ENCODE results near the gene BLMH.
"Not testable (repeated sequence)": the region's sequence is repeated elsewhere in the genome, so short reads cannot be mapped to it uniquely, and the experiment has no call there.

Gene BLMH

GRCh38 chr17:30228011-30228410 is 63.7 kb downstream of the BLMH start:
- no peak for DNase-seq (ENCODE audit: low spot score)

DNA sequence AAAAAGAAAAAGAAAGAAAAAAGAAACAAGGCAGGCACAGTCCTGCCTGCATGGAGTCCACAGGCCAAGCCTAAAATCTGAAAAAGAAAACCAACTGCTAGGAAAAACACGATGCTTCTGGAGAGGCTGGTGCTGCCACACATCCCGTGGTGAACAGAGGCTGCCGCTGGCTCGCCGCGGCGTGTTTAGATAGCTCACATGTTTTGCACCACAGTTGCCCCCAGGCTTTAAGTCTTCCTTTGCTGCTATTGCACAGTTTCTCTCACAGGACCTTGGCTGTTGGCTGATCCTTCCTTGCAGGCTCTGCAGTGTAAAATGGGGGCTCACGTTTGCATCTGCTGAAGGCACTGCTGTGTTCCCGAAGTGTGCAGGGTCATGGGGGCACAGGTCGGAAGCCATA is 64.9 kb downstream of the BLMH start:
- no peak for DNase-seq (ENCODE audit: low spot score)

GRCh38 chr17:30225919-30226553 is 65.7 kb downstream of the BLMH start:
- no peak for DNase-seq (ENCODE audit: low spot score)

- DNase-seq (ENCODE audit: low spot score), result no peak
Observed at GRCh38 chr17:30225112-30225511, 66.6 kb downstream of the BLMH start.

DNA sequence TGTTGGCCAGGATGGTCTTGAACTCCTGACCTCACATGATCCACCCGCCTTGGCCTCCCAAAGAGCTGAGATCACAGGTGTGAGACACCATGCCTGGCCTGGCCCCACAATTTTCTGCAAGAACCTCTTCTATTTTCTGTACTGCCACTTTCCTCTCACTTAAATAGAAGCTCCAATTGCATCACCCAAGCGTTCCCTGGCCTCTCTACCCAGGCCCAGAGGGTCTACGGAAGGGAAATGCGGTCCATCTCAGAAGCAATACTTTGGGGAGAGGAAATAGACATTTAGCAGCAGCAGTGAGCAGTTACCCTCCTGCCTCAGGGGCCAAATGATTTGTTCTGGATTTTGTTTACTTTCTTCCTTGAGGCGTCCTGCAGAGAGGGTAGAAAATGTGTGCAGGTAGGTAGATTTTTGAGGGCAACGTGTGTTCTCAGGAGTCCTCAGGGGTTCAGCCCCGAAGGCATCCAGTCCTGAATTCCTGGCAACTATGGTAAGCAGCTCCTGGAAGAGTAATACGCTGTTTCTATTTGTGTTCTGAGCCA is 67.3 kb downstream of the BLMH start:
- no peak for DNase-seq (ENCODE audit: low spot score)

- DNase-seq (ENCODE audit: low spot score), result no peak
Observed at GRCh38 chr17:30222721-30223175, 69.0 kb downstream of the BLMH start.

DNA sequence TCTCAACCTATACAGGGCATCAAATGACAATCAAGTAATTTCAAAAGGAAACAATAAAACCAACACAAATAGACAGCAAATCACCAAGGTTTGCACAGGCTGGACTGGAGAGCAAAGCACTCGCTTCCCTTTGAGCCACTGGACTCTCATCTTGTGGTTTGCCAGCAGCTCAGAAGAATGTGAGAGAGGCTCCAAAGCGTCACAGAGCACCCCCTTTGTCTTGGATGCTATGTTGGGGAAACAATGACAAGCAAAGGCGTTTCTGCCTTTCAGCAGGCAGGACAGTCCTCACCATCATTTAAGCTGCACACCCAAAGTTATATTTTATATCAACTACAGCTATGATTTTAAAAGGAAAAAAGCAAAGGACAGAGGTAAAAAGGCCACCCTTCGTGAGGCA is 69.5 kb downstream of the BLMH start:
- no peak for DNase-seq (ENCODE audit: low spot score)

DNA sequence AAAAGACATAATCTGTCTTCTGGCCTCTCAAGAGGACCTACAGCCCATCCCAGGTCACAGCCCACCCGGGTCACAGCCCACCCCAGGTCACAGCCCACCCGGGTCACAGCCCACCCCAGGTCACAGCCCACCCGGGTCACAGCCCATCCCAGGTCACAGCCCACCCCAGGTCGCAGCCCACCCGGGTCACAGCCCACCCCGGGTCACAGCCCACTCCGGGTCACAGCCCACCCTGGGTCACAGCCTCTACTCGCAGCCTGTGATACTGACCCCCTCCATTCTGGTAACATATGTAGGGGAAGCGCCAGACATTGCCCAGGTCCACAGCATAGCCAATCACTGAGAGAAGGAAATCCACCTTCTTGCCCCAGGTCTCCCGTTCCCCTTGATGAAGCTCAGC is 70.4 kb downstream of the BLMH start:
- no peak for DNase-seq (ENCODE audit: low spot score)

- no peak for DNase-seq (ENCODE audit: low spot score)
Observed at GRCh38 chr17:30220414-30220813, 71.3 kb downstream of the BLMH start.

DNA sequence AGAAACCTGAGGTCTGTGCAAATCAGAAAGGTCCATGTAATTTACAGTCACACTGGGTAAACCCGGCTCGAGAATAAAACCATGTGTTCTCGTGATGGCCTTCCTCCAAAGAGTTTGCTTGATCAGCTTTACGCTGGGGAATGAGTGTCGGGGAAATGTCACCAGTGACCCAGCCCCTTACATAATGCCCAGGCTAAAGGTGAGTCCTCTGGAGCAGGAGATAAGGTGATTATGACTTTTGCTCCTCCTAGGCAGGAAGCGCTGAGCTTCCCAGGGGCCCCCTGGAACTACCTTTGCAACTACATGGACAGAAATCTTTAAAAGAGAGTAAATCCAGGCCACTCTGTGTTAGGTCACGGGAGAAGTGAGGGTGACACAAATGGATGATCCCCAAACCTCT is 71.9 kb downstream of the BLMH start:
- no peak for DNase-seq (ENCODE audit: low spot score)

DNA sequence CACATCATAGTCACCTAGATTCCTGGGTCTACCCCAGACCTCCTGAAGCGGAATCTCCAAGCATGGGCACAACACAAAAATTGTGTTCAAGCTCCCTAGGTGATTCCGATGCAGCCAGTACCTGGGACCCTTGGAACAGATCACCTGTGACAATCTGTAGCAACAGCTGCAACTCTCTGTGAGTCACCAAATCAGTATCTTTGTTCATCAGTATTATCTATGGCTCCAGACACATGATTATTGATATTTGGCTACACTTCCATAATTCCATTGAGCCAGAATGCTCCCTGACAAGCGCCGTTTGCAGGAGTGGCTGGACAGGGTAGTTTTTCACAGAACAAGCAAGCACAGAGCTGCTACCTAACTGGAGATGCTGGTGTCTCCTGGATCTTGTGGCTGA is 72.4 kb downstream of the BLMH start:
- DNase-seq (ENCODE audit: low spot score), result no peak

DNA sequence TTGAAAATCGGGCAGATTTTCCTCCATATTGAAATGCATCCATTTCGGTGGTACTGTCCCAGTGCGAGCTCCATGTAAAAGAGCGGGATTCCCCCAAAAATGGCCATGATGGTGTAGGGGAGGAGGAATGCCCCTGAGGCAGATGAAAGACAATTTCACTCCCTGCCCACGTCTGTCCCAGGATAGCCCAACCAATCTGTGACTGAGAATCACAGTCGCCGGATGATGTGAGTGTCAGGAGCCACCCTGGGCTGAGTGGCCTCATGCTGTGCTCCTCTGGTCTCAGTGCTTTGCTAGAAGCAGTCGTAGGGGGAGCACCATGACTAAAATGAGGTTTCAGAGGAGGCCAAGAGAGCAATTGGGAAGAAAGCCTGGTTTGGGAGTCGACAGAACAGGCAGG is 72.9 kb downstream of the BLMH start:
- no peak for DNase-seq (ENCODE audit: low spot score)

DNA sequence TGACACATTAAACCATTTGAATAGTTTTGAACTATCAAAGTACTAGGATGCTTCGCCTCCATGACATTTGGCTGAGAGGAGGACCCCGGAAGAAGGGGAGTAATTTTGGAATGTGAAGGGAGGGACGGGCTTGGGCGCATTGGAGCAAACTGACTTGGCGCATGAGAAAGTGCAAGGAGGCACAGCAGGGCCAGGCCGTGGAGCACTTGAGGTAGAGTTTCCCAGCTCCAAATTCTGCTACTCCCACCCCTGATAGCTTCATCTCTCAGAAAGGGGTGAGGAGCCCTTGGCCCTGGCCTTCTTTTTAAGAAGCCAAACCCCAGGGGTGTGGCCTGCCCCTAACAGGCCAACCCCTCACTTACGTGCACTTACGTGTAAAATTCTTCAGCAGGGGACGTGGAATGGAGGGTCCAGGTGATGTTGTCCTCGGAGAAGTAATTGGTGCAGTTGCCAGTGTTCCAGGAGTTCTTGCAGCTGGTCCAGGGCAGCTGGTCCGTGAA is 73.9 kb downstream of the BLMH start:
- DNase-seq (ENCODE audit: low spot score), result no peak

DNA sequence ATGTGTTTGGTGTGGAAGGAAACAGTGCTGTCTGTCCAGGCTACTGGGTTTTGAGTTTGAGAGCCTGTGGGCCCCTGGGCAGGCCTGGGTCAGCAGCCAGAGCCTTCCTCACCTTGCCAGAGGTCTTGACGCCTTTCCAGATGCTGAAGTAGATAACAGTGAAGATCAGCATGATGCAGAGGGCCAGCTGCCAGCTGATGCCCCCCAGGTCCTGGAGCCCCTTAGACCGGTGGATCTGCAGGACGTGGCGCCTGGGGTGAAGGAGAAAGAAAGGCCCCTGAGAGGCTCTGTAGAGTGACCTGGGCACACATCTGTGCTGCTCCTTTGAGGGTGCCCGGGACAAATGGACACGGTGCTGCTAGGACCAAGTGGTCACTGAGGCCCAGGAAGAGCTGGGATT is 74.7 kb downstream of the BLMH start:
- DNase-seq (ENCODE audit: low spot score), result no peak

DNA sequence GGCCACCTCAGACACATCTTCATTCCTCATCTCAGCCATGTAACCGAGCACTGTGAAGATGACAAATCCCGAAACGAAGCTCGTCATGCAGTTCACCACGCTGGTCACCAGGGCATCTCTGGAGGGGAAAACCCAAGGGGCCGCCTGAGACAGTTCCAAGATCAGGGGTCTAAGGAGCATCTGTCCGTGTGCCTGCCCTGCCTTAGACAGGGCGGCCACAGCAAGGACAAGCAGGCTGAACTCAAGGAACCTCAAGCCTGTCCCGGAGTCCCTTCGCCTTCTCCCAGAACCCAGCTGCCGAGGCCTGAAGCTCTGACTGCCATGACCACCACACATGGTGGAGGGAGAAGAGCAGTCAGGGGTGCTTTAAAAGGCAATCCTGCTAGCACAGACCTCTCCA is 79.0 kb downstream of the BLMH start:
- DNase-seq (ENCODE audit: low spot score), result no peak

DNA sequence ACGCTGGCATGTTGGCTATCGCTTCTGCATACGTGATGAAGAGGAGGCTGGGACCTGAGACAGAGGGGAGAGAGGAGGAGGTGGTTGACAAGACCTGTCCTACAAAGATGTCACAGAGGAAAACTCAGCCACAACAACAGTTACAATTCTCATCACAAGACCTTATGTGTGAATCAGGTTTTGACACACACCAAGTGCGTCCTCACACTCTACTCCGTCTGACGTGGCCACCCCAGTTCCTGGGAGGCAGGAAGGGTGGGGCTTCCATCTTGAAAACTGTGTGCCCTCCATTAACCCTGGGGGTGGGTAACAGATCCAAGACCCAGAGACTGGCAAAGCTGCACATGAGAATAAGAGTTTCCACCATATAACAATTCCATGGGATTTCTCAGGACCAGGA is 80.4 kb downstream of the BLMH start:
- DNase-seq (ENCODE audit: low spot score), result no peak

DNA sequence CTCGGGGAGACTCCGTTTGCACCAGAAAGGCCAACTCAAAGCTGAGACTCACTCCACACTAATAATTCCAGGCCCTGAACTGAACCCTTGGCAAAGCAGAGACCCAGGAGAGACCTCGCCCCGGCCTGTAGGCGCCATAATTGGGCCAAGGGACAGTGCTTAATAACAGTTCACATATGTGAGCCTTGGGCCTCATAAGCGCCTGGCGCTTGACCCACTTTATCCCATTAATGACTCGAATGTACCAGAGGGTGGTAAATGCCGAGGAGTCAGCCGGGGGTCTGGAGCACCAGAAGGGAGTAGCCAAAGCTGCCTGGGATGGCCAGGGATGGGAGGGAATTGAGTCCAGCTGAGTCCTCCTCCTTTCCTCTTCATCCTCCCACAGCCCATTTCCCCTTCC is 80.8 kb downstream of the BLMH start:
- DNase-seq (ENCODE audit: low spot score), result no peak

- DNase-seq (ENCODE audit: low spot score), result no peak
Observed at GRCh38 chr17:30210366-30210765, 81.4 kb downstream of the BLMH start.

- no peak for DNase-seq (ENCODE audit: low spot score)
Observed at GRCh38 chr17:30209930-30210329, 81.8 kb downstream of the BLMH start.

DNA sequence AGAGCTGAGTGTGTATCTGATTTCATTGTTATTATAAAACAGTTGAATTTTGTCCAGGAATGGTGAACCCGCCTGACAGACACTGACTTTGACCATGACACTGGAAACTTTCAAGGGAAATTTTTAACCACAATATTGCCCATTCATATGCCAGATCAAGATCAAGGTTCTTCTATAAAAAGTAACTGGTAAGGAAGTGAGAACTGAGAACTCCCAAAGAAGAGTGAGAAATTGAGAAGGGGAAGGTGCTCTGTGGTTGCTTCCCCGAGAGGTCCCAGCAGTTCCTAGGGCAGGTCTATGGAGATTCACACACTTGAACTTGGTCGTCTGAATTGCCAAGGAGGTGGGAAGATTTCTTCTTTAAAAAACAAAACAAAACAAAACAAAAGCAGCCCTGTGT is 83.5 kb downstream of the BLMH start:
- no peak for DNase-seq (ENCODE audit: low spot score)

DNA sequence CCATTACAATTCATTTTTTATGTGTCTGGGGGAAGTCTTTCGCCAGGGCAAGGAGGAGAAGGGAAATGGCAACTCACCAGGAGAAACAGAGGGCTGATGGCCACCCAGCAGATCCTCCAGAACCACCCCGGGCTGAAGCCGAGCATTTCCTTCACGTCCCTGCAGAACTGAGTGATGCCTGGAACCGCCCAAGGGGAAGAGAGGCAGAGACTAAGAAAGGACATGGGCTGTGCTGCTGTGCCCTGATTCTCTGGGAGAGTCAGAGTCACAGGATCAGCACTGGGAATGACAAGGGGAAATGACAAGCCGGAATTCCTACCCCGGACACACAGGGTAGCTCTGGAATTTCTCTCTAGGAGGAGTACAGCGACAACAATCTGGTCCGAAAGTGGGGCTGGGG is 84.1 kb downstream of the BLMH start:
- no peak for DNase-seq (ENCODE audit: low spot score)

DNA sequence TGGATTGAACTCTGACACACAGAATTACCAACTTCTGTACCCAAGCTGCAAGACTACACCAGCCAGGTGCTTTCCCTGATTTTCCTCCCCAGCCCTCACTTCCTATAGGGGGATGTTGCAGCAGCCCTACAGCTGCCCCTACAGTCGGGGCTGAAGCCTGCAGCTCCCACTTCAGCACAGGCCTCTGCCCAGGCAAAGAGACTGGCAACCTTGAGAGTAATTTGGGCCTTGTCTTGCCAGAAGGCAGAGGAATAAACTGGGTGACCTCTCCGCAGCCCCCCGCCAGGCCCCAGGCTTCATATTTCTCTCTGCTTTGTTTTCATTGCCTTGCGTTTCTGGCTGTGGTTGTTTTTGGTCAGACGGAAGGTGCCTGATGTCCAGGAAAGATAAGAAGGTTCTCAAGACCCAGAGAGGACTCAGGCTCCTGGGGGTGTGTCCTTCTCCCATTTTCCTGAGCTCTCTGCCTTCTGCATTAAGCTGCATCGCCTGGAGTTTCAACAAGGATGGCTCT is 88.2 kb downstream of the BLMH start:
- DNase-seq (ENCODE audit: low spot score), result no peak

GRCh38 chr17:30200656-30201055 is 91.1 kb downstream of the BLMH start:
- not testable (repeated sequence) for DNase-seq (ENCODE audit: low spot score)

DNA sequence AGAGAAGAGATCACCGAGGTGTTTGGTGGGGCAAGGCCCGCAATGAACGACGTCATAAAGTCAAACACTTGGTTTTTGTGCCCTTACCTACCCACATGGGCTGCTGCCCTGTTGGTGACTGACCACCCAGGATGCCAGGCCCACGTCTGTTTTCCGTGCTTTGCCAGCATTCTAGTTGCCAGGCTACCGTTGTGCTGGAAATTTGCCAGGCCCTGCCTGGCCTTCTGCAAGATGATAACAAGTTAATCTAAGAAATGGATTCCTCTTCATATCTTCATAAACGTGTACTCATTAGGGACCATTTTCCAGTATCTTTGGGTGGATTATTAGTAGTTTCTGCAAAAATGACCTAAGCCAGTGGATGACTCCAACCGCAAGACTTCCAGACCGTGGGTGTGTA is 91.6 kb downstream of the BLMH start:
- DNase-seq (ENCODE audit: low spot score), result no peak
